Spinal cord (tissue), 10 donors: ENCODE data around the gene FOXD4. TPM values are rescaled to one million over a fixed set of nuclear protein-coding genes. Genes with fewer than 3 reads are reported as not detected.
"Not testable (repeated sequence)": the region's sequence is repeated elsewhere in the genome, so short reads cannot be mapped to it uniquely, and the experiment has no call there.

ENCODE experiments used
- DNase-seq, 6 donors: peaks; one replicate each; pipeline versions ENCODE4 v3.0.0 to v3.0.0-alpha.2; 2013 to 2015; ENCODE audit warnings: low spot score in 6 of 6, low read depth in 4 of 6
- H3K27ac ChIP-seq: one replicate; pipeline ENCODE4 v1.5.1; 2013; ENCODE audit warnings: low read depth, low read length, control low read depth
- H3K27me3 ChIP-seq: one replicate; pipeline ENCODE4 v1.6.1; 2013; ENCODE audit warnings: low read length; ENCODE audit not compliant: control insufficient read depth, insufficient read depth
- H3K36me3 ChIP-seq: one replicate; pipeline ENCODE4 v1.6.1; 2013; ENCODE audit warnings: low read length; ENCODE audit not compliant: control insufficient read depth, insufficient read depth
- H3K4me1 ChIP-seq: one replicate; pipeline ENCODE4 v1.6.1; 2013; ENCODE audit warnings: low read length; ENCODE audit not compliant: control insufficient read depth, insufficient read depth
- H3K4me3 ChIP-seq: one replicate; pipeline ENCODE4 v1.5.1; 2013; ENCODE audit warnings: low read depth, low read length, control low read depth
- H3K9me3 ChIP-seq: one replicate; pipeline ENCODE4 v1.6.1; 2013; ENCODE audit warnings: low read length; ENCODE audit not compliant: control insufficient read depth, insufficient read depth
- WGBS: methylation state at CpG from one replicate; pipeline ENCODE4 v1.1.5; 2013; ENCODE audit warnings: missing lambda C conversion rate; ENCODE audit not compliant: insufficient coverage; 5-methylcytosine and 5-hydroxymethylcytosine counted together
- long read RNA-seq, 4 donors: transcript quantifications; one replicate each; lab custom pipeline, GENCODE V29; 2026
- polyA plus RNA-seq, 2 donors: library from polyadenylated mRNA; unstranded; fragments of 120-200 nt; gene quantifications; one replicate each; pipeline ENCODE4 v1.2.1, GENCODE V29; 2013; ENCODE audit not compliant: insufficient read length in 2 of 2
- total RNA-seq, 2 donors: library from RNA; depleted of rRNA in 1 of 2; stranded (reverse); fragments of 120-200 nt in 1 of 2; fragments of >200 nt in 1 of 2; gene quantifications; one replicate each; pipeline versions ENCODE4 v1.2.3 to v1.2.4, GENCODE V29; 2013 to 2014
- donor health status: healthy.

Gene FOXD4
- total RNA-seq (under 1 TPM; 0.66 to 0.99 TPM), polyA plus RNA-seq (1 to 10 TPM; 1.4 to 1.9 TPM)
- long read RNA-seq, donor 1, partial matches to known transcripts: 0 of 1 reads
- long read RNA-seq, donor 1, other reads (novel, unspliced or antisense): 0 of 1 reads
- long read RNA-seq, donor 2, partial matches to known transcripts: 0 of 1 reads
- long read RNA-seq, donor 2, other reads (novel, unspliced or antisense): 0 of 1 reads
- long read RNA-seq, donor 3: 0 reads
- long read RNA-seq, donor 4: 0 reads

DNA sequence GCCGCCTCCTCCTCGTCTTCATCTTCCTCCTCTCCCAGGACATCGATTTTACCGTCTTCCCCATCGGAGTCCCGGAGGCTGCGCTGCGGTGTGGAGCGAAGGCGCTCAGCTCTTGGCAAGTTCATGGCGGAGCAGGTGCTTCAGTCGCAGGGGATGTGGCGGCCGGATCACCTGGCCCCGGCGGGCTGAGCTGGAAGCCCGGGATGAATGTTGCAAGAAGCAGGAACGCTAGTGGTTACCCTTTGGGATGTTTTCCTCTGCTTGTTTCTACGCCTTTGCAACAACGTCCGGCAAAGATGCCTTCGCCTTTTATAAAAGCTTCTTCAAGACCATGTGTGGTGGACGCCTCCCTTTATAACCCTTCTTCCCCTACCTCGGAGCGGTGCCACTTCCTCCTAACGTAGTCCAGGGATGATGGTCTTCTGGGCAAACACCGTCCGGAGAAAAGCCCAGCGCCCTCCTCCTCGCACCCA lies at the start of gene FOXD4:
Gene FOXD4 (minus strand): TSS at position 423 of the 473 bp plus-strand sequence. CDS start 298 bp downstream, at position 125.
- not testable (repeated sequence) for H3K36me3 ChIP-seq, H3K9me3 ChIP-seq, H3K4me3 ChIP-seq, H3K27ac ChIP-seq
- DNase-seq: peak in 2 of 6 donors; percentile 4 to 7
- H3K4me1 ChIP-seq: peaks cover 17% of the 10 kb centered on the region
- H3K27me3 ChIP-seq: peaks cover 32% of the 10 kb centered on the region
- 8% methylated on average over 15 of the region's 30 CpGs for WGBS

DNA sequence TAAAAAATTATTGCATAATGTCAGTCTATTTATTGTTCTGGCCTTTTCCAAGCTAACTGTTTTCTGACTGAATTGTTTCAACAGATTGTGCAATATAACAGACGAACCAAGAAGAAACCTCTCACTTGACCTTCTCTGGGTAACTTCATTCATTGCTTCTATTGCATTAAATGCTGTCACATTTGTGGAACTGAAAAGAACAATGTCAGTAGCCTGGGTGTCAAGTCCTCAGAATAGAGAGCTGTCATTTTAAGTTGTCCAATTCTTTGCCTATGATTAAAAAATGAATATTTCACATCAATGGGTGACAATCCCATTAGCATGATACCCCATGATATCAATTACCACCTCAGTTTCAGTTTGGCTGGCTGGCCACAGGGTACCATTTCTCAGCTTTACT lies 41.7 kb upstream of the FOXD4 start:
- not testable (repeated sequence) for H3K36me3 ChIP-seq, H3K4me3 ChIP-seq, H3K27me3 ChIP-seq, H3K9me3 ChIP-seq, H3K4me1 ChIP-seq, H3K27ac ChIP-seq
- peak in 1 of 6 donors; percentile 8 for DNase-seq
- no CpG with 5 or more reads among the region's 1 CpG for WGBS

GRCh38 chr9:151173-151572 lies 33.0 kb upstream of the FOXD4 start:
- not testable (repeated sequence) for H3K27me3 ChIP-seq, H3K36me3 ChIP-seq, DNase-seq, H3K4me1 ChIP-seq, H3K9me3 ChIP-seq, H3K4me3 ChIP-seq, H3K27ac ChIP-seq

DNA sequence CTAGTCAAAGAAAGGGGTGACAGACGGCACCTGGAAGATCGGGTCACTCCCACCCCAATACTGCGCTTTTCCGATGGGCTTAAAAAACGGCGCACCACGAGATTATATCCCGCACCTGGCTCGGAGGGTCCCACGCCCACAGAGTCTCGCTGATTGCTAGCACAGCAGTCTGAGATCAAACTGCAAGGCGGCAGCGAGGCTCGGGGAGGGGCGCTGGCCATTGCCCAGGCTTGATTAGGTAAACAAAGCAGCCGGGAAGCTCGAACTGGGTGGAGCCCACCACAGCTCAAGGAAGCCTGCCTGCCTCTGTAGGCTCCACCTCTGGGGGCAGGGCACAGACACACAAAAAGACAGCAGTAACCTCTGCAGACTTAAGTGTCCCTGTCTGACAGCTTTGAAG lies 21.7 kb upstream of the FOXD4 start:
- not testable (repeated sequence) for H3K4me1 ChIP-seq, H3K27ac ChIP-seq, H3K9me3 ChIP-seq, DNase-seq, H3K27me3 ChIP-seq, H3K36me3 ChIP-seq, H3K4me3 ChIP-seq
- WGBS: 98% methylated on average over 13 of the region's 17 CpGs

- not testable (repeated sequence) for H3K36me3 ChIP-seq, H3K9me3 ChIP-seq, H3K27ac ChIP-seq, H3K4me3 ChIP-seq
- Histone ChIP-seq H3K4me1 (peaks cover 17% of the 10 kb centered on the region), H3K27me3 (peaks cover 37% of the 10 kb centered on the region)
- WGBS: 2% methylated on average over 33 of the region's 71 CpGs
- peak in 2 of 6 donors; percentile 8 to 10 for DNase-seq
These were observed 848 bp downstream of the FOXD4 start for GRCh38 chr9:117144-117994.

DNA sequence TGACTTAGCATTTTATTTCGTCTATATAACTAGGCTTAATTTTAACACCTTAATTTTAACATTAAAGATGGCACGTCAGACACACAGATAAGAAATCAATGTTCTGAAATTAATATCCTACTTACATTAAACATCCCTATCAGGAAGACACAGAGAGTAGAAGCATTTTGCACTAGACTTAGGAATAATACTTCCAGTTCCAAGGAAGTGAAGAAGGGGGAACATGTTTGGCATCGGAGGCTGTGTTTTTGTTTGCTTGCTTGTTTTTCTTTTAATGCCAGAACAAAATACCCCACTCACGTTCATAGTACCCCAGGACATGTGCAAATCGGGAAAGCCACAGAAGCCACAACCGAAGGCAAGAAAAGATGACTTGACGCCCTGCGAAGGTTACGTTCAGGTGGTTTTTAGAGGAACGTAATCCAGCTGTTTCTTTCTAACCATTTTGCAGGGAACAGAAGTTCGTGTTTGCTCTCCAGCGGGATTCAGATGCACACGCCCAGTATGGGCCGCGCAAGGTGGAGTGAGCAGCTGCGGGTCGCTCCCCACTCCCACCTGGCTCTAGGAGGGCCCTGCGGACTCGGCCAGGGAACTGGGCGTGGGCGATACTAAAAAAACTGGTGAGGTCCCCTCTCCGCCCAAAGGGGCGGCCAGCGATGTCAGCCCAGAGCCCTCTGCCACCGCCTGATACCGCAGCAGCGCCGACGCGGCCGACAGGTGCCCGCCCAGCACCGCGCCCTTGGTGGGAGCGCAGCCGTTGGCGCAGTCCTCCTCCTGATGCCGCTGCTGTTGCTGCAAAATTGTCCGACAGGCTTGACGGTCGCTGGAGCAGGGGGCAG lies 1.8 kb downstream of the FOXD4 start:
- H3K4me1 ChIP-seq: peaks cover 17% of the 10 kb centered on the region
- not testable (repeated sequence) for H3K9me3 ChIP-seq, H3K36me3 ChIP-seq, H3K4me3 ChIP-seq, H3K27ac ChIP-seq
- DNase-seq: peak in 2 of 6 donors; percentile 6 to 31
- 2% methylated on average over 31 of the region's 41 CpGs for WGBS
- H3K27me3 ChIP-seq: peaks cover 40% of the 10 kb centered on the region

DNA sequence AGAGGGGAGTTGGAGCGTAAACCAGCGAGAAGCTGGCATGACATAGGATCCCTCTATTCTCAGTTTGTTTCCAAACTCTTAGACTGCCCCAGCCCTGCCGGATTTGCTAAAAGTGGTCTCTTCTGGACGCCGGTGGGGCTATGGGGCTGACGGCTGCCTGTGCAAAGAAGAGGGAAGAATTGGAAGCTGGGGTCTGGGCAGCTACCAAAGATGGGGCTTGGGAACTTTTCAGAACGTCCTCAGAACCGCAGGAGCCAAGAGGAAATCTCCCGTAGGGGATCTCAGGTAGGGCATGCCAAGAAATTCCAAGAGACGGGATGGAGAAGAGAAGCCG lies 3.1 kb downstream of the FOXD4 start:
- peaks cover 17% of the 10 kb centered on the region for H3K4me1 ChIP-seq
- peak in 2 of 6 donors; percentile 23 to 27 for DNase-seq
- H3K4me3 ChIP-seq, H3K27ac ChIP-seq, H3K36me3 ChIP-seq, H3K9me3 ChIP-seq: not testable (repeated sequence)
- peaks cover 40% of the 10 kb centered on the region for H3K27me3 ChIP-seq
- WGBS: 0% methylated on average over 4 of the region's 11 CpGs

GRCh38 chr9:114267-115117 lies 3.7 kb downstream of the FOXD4 start:
- DNase-seq: peak in 2 of 6 donors; percentile 29 to 44
- Histone ChIP-seq H3K27me3 (peaks cover 43% of the 10 kb centered on the region), H3K4me1 (peaks cover 17% of the 10 kb centered on the region)
- not testable (repeated sequence) for H3K36me3 ChIP-seq, H3K27ac ChIP-seq, H3K4me3 ChIP-seq, H3K9me3 ChIP-seq
- WGBS: under 1% methylated on average over 67 of the region's 73 CpGs
